D721Med (cell line): ENCODE measurements around the gene FERMT3.
"Not testable (repeated sequence)": the region's sequence is repeated elsewhere in the genome, so short reads cannot be mapped to it uniquely, and the experiment has no call there.

ENCODE experiments used
- DNase-seq: peaks from one replicate; pipeline ENCODE4 v3.0.0; 2011; ENCODE audit warnings: low spot score; ENCODE audit not compliant: insufficient read length
- FAIRE-seq: peaks from 2 replicates; lab custom pipeline; 2011; peaks lifted over from hg19 to GRCh38; lab: Jason Lieb, UNC
- TF ChIP-seq, protein P1 (sequence below): IDR thresholded peaks from 2 replicates; pipeline ENCODE4 v1.5.1; 2012; ENCODE audit warnings: mild to moderate bottlenecking, control low read depth; ENCODE audit not compliant: insufficient read depth; ENCODE audit errors: missing control alignments

FERMT3 gene

DNA sequence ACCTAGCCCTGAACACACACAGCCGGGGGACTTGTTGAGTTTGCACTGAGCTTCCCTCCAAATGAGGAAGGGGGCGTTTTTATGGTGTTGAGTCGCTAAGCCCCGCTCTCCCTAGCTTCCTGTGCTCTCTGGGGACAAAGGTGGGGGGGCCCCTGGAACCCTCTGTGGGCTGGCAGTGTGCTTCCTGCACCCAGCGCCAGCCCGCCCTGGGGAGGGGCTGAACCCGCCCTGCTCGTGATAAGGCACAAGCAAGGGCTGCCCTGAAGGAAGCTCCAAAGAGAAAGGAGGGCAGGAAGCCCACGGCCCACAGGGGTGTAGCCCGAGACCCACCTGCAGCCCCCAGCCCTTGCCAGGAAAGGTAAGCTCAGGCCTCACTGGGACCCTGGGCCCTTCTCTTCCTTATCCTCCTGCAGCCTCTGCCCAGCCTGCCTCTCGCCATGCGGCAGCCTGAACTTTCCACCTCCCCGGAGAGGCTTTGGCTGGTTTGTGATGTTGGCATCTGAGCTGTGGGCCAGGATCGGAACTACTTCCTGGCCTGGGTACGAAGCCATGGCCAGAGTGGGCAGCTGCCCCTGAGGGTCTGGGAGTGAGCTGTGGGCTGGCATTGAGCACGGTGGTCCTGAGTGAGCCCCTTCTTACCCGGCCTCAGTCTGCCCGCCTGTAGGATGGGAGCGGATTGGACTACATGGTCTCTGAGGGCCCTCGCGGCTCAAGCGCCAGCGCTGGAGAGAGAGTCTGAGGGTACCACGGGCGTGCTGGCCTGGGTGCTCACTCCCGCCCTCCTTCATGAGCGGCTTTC lies at the start of gene FERMT3:
TSS of gene FERMT3 (plus strand) at position 265 of the 799 bp plus-strand sequence. CDS start 644 bp downstream, outside the sequence.
- TF ChIP-seq, protein P1, sequence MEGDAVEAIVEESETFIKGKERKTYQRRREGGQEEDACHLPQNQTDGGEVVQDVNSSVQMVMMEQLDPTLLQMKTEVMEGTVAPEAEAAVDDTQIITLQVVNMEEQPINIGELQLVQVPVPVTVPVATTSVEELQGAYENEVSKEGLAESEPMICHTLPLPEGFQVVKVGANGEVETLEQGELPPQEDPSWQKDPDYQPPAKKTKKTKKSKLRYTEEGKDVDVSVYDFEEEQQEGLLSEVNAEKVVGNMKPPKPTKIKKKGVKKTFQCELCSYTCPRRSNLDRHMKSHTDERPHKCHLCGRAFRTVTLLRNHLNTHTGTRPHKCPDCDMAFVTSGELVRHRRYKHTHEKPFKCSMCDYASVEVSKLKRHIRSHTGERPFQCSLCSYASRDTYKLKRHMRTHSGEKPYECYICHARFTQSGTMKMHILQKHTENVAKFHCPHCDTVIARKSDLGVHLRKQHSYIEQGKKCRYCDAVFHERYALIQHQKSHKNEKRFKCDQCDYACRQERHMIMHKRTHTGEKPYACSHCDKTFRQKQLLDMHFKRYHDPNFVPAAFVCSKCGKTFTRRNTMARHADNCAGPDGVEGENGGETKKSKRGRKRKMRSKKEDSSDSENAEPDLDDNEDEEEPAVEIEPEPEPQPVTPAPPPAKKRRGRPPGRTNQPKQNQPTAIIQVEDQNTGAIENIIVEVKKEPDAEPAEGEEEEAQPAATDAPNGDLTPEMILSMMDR, result no peak
- FAIRE-seq, result no peak
- DNase-seq, result no peak

DNA sequence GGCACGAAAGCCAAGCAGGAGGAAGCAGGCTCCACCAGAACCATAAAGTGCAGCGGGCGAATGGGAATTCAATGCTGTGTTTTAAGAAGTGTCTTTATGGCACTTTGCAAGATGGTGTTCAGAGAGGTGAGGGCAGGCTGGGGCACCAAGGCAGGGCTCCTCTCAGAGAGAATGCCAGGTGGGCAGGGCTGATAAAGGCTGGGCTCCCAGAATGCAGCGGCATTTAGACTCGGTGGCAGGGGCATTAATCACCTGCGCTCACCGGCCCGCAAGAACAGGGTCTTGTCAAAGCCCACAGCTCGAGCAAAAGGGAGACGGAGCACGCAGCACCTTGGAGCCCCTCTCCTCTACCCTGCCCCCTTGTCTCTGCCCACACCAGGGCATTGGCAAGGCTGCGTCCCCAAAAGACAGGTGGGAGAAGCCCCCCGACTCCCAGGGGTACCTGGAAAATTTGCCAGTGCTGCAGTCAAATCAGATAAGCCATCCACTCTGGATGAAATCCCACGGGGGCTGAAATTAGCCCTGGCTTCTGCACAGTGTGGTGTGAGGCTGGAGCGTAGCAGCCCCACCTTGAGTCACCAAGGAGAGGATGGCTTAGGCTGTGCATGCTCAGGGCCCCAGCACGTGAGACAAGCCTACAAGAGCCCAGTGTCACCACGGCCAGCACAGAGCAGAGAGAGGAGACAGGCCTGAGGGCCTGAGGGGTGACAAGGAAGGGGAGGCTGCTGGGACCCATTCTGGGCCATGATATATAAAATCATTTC lies 48.7 kb upstream of the FERMT3 start:
- TF ChIP-seq, protein P1, result no peak
- FAIRE-seq, result no peak
- DNase-seq, result no peak

DNA sequence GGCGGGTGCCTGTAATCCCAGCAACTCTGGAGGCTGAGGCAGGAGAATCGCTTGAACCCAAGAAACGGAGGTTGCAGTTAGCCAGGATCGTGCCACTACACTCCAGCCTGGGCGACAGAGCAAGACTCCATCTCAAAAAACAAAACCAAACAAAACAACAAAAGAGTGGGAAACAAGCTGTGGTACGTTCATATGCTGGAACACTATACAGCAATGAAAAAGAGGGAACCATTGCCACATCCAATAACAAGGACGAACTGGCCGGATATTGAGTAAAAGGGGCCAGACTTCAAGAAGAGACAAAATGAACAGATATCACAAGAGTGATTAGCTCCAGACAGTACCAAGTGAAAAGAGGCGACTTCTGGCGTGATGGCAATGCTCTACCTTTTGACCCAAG lies 45.5 kb upstream of the FERMT3 start:
- TF ChIP-seq, protein P1, result no peak
- FAIRE-seq (no peak), DNase-seq (no peak)

DNA sequence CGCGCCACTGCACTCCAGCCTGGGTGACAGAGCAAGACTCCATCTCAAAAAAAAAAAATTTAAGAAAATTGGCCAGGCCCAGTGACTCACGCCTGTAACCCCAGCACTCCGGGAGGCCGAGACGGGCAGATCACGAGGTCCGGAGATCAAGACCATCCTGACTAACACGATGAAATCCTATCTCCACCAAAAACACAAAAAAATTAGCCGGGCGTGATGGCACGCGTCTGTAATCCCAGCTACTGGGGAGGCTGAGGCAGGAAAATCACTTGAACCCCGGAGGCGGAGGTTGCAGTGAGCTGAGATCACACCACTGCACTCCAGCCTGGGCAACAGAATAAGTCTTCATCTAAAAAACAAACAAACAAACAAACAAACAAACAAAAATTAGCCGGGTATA lies 43.8 kb upstream of the FERMT3 start:
- not testable (repeated sequence) for FAIRE-seq, DNase-seq

DNA sequence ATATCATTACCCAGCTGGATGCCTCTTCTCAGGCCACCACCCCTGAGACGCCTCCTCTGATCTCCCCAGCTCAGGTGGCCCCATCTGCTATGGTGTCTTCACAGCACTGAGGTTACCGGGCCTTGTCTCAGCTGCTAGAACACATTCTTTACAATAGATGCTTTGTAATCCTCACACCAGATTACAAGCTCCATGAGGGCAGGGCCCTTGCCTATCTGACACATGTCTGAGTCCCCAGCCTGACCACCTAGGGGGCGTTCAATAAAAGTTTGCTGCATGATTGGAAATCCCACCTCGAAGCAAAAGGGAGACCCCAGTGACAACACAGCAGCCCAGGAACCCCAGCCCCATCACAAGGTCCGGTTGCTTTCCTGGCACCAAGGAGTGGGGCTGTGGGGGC lies 42.6 kb upstream of the FERMT3 start:
- no peak for FAIRE-seq
- DNase-seq, result no peak
- TF ChIP-seq, protein P1, result no peak

DNA sequence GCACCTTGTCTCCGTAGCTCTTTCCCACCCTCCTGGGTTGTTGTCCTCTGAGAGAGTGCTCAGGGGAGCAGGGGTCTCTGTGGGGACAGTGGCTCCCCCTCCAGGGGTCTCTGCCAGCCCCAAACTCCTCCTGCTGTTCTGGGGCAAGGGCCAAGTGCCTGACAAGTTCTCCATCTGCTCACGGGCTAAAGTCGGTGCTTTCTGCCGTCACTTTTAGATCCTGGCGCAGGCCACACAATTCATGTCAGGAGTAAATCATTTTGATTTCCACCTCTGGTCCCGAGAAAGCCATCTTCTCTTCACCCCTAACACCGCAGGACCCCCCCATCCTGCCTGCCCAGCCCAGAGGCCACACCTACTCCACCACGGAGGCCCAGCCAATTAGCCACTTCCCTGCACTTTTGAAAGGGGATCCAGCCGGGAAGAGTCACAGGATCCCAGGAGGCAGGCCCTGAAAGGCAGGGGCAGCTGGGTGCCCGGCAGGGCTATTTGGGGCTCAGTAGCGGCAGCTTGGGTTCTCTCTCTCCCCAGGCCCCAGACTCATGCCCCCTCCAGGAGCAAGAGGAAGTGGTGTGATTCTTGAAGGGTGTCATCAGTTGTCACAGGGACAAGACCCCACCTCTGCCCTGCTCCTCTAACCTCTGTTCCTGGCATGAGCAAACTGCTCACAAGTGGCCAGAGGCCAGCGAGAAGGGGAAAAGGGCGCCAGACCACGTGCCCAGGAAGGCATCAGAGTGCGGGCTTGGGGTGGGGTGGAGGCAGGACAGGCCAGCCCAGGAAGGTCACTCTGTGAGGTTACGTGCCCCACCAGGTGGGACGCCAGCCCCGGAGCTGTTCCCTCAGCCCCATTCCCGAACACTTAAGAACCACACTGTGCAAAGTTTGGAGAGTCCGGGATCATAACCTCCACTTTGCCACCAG lies 41.9 kb upstream of the FERMT3 start:
- TF ChIP-seq, protein P1, result no peak
- DNase-seq (no peak), FAIRE-seq (no peak)

DNA sequence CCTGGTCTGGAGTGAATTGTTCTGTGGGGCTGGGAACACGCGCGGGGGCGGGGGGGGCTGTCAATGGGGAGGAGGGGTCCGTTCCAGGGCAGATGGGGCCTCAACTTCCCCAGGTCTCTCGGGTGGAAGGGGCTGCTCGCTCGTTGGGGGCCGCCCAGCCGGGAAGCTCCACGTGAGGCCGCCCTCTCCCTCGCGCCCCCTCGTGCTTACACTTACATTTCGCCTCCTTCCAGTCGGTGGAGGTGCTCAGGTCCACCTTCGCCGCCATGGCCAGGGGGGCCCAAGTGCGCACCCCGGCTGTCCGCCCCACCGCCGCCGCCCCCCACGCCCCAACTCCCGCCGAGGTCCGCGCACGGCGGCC lies 41.1 kb upstream of the FERMT3 start:
- DNase-seq (no peak), FAIRE-seq (no peak)
- TF ChIP-seq, protein P1, result peak; percentile 18
